ENCODE data around the gene OR13J1.
"Not testable (repeated sequence)": the region's sequence is repeated elsewhere in the genome, so short reads cannot be mapped to it uniquely, and the experiment has no call there.

Gene OR13J1

DNA sequence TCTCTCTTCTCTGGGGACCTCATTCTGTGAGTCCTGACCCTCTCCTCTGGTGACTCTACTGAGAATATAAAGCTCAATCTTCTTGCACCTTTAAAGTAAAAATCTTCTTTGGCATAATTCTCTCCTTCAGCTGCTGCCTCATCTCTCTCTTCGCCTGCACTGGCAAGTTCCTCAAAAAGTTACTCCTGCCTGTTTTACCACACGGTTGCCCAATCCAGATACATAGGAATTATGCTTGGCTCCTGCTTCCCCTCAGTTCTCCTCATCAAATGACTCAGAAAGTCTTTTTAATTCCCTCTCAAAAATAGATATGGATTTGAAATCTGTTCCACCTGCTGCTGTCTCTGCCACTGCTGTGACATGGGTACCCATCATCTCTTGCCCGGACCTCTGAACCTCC is 21.4 kb upstream of the OR13J1 start:
- DNase-seq (ENCODE audit: insufficient read length, low spot score) (no peak), FAIRE-seq (no peak)
- no peak for TF ChIP-seq POLR2A (IDR thresholded peaks at IDR 0.05; ENCODE audit: low read depth, low read length)

DNA sequence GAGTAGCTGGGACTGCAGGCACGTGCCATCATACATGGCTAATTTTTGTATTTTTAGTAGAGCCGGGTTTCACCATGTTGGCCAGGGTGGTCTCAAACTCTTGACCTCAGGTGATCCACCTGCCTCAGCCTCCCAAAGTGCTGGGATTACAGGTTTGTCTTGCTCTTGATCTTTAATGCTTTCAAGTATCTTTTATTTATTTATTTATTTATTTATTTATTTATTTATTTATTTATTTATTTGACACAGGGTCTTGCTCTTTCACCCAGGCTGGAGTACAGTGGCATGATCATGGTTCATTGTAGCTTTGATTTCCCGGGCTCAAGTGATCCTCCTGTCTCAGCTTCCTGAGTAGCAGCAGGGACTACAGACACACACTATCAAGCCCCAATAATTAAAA is 14.7 kb upstream of the OR13J1 start:
- FAIRE-seq = not testable (repeated sequence)

DNA sequence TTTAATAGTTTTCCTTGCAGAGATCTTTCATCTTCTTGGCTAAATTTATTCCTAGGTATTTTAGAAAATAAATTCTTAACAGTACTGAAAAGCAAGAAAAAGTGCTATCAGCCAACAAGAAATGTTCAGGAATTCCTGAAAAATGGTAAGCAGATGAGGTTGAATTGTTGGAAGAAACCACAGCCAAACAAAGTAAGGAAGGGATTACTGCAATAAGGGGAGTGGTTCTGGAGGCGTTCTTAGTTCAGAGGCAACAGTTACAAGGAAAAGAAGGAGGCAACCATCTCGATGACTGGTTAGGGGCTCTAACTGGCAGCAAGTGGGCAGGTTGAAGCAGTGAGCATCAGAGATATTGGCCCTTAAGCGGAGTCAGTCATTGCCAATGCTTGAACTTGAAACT is 12.8 kb upstream of the OR13J1 start:
- no peak for TF ChIP-seq POLR2A (IDR thresholded peaks at IDR 0.05; ENCODE audit: low read depth, low read length)
- DNase-seq (ENCODE audit: insufficient read length, low spot score) (no peak), FAIRE-seq (no peak)

More for the DNA sequence above, 14.7 kb upstream of the OR13J1 start:
- DNase-seq (ENCODE audit: insufficient read length, low spot score) = not testable (repeated sequence)

DNA sequence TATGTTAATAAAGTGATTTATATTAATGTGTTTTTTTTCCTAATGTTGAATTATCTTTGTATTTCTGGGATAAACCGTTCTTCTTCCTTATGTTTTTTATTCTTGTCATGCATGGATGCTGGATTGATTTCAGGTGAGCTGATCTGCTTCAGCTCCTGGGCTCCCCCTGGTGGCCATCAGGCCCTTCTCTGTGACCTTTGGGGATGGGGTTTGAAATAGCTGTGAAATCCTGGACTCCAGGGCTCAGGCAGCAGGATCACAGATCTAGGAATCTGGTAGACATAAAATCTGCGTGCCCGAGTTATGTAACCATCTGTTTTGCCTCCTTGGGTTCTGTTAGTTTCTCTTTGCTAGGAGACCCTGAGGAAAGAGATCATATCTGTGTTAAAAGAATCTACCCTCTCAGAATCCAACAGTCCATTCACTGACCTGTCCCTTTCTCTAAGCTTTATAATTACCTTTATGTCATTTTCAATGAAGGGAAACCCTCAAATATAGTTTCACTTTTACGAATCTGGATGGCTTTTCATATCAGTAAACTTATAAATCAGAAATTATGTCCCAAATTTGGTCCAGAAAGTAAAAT is 12.2 kb upstream of the OR13J1 start:
- FAIRE-seq (peak; percentile 94), DNase-seq (ENCODE audit: insufficient read length, low spot score) (no peak)
- TF ChIP-seq POLR2A (IDR thresholded peaks at IDR 0.05; ENCODE audit: low read depth, low read length) = no peak

DNA sequence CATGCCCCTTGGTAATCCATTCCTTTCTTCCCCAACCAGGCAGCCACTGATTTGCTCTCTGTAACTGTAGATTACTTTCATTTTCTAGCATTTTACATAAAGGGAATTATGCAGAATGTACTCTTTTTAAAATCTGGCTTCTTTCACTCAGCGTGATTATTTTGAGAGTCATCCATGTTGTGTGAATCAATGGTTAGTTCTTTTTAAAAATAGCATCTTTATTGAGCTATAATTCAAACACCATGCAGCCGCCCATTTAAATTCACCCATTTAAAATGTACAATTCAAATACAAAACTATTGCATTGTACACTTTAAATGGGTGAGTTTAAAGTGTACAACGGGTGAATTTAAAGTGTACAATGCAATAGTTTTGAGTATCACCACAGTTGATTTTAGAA is 2.3 kb upstream of the OR13J1 start:
- DNase-seq (ENCODE audit: insufficient read length, low spot score) = no peak
- TF ChIP-seq POLR2A (IDR thresholded peaks at IDR 0.05; ENCODE audit: low read depth, low read length) = no peak
- no peak for FAIRE-seq

DNA sequence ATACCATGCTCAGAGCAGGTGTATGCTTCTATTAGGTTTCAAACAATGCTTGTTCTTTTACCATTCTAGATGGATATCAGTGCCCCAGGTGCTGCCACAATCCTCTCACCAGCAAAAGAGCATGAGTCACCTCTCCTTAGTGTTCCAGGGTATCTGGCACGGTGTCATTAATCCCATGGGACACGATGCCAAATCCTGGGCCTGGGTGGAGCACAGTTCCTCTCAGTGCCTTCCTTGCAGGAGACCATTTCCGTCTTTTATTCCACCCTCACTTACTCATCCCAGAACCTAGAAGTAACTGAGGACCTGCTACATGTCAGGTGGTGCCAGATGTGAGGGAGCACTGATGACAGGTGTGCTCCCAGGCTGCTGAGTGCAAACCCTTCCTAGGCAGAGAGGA is 1.3 kb upstream of the OR13J1 start:
- DNase-seq (ENCODE audit: insufficient read length, low spot score) (peak; percentile 40), FAIRE-seq (peak; percentile 64)
- no peak for TF ChIP-seq POLR2A (IDR thresholded peaks at IDR 0.05; ENCODE audit: low read depth, low read length)

DNA sequence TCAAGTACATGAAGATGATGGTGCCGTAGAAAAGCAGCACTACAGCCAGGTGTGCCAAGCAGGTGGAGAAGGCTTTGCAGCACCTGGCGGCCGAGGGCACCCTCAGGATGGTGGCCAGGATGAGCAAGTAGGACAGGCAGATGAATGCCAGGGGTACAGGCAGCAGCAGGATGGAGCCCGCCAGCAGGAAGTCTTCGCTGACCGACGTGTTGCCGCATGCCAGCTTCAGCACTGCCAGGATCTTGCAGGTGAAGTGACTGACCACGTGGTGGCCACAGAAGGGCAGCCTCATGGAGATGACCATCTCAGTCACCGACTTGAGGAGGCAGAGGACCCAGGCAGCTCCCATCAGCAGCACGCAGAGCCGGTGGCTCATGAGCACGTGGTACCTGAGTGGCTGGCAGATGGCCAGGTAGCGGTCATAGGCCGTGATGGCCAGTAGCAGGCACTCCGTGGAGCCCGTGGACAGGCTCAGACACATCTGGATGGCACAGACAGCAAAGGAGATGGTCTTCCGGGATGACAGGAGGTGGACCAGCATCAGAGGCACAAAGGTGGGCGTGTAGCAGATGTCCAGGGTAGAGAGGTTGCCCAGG is 482 bp downstream of the OR13J1 start:
- no peak for FAIRE-seq
- no peak for TF ChIP-seq POLR2A (IDR thresholded peaks at IDR 0.05; ENCODE audit: low read depth, low read length)
- no peak for DNase-seq (ENCODE audit: insufficient read length, low spot score)

DNA sequence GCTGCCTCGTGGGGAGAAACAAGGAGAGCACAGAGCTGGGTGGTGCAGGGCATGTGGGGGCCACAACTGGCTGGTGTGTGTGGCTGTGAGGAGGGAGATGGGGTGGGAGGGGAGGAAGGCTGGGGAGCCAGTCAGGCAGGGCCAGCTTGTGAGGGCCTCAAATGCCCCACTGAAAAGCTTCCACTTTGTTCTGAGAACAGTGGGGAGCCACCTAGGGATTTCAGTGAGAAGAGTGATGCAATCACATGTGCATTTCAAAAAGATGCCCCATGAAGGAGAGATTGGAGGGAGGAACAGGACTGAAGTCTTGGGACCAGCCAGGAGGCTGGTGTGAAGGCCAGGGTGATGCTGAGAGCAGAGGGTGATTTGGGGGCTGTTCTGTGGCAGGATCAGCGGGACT is 1.3 kb downstream of the OR13J1 start:
- FAIRE-seq = no peak
- no peak for TF ChIP-seq POLR2A (IDR thresholded peaks at IDR 0.05; ENCODE audit: low read depth, low read length)
- no peak for DNase-seq (ENCODE audit: insufficient read length, low spot score)

DNA sequence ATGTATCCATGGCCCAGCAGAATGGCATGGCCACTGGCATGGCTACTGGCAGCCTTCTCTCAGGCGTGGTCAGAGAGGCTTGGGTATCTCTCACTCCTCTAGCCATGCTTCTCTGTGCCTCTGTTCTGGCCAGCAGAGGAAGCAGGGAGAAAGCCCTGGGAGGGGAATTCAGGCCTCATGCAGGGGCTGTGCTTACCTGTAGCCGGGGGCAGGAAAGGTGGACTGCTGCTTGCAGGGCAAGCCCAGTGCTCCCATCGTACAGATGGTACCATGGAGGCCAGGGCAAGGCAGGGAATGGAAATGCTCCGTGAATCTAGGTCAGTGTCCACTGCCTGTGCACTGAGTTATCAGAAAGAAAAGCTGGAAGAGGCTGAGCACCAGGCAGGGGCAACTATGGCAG is 2.7 kb downstream of the OR13J1 start:
- DNase-seq (ENCODE audit: insufficient read length, low spot score) (no peak), FAIRE-seq (no peak)
- no peak for TF ChIP-seq POLR2A (IDR thresholded peaks at IDR 0.05; ENCODE audit: low read depth, low read length)

DNA sequence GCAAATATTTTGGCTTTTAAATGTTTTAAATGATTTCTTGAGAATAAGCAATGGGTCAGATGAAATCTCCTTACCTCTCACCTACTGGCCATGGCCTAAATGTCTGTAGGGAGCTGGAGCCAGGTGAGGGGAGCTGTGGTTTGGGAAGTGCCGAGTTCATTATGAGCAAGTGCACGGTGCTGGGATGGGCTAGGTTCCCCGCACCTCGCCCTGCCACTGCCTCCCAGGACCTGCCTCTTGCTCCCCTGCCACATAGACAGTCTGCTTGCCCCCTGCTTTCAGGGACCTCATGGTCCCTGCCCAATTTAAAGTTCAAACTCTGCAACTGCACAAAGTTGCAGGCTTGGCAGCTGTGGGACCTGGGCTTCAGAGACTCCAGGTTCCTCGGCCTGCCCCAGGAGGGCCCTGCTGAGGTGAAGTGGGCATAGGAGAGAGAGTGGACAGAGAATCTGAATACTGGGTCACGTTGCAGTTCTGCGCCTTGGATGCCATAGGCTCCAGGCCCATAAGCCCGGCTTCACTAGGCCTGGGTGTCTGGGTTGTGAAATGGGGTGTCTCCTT is 5.4 kb downstream of the OR13J1 start:
- FAIRE-seq (no peak), DNase-seq (ENCODE audit: insufficient read length, low spot score) (no peak)
- TF ChIP-seq POLR2A (IDR thresholded peaks at IDR 0.05; ENCODE audit: low read depth, low read length) = no peak

DNA sequence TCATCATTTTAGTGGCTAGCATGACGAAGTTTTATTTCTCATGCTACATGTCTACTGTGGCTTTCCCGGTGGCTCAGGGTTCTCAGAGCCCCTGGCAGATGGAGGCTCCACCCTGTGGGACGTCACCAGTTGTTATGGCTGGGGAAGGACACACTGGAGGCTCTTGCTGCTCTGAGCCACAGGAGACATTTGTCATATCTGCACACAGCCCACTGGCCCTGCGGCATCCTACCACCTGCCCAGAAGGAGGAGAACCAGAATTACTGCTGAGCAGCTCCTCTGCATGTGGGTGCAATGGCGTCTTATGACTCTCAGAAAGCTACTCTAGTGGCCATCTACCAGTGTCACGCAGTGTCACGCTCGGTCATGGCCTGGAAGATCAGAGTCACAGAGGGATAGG is 6.6 kb downstream of the OR13J1 start:
- no peak for FAIRE-seq

DNA sequence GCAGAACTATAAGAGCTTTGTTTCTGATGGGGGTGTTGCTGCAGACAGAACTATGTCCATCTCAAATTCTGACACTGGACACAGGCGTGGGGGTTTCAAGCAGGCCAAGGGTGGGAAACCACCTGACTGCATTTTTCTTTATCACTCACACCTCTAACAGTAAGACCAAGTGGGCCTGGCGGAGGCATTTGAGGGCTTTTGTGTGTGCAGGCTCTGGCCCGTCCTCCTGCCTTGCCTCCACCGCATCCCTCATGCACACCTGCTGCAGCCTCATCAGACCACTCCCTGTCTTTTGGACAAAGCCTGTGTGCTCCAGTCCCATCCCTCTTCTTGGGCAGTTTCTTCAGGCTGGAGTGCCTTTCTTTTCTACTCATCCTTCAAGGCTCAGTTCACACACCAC is 7.9 kb downstream of the OR13J1 start:
- FAIRE-seq (no peak), DNase-seq (ENCODE audit: insufficient read length, low spot score) (no peak)
- TF ChIP-seq POLR2A (IDR thresholded peaks at IDR 0.05; ENCODE audit: low read depth, low read length) = no peak

More for the DNA sequence above, 6.6 kb downstream of the OR13J1 start:
- TF ChIP-seq POLR2A (IDR thresholded peaks at IDR 0.05; ENCODE audit: low read depth, low read length) = no peak
- no peak for DNase-seq (ENCODE audit: insufficient read length, low spot score)

DNA sequence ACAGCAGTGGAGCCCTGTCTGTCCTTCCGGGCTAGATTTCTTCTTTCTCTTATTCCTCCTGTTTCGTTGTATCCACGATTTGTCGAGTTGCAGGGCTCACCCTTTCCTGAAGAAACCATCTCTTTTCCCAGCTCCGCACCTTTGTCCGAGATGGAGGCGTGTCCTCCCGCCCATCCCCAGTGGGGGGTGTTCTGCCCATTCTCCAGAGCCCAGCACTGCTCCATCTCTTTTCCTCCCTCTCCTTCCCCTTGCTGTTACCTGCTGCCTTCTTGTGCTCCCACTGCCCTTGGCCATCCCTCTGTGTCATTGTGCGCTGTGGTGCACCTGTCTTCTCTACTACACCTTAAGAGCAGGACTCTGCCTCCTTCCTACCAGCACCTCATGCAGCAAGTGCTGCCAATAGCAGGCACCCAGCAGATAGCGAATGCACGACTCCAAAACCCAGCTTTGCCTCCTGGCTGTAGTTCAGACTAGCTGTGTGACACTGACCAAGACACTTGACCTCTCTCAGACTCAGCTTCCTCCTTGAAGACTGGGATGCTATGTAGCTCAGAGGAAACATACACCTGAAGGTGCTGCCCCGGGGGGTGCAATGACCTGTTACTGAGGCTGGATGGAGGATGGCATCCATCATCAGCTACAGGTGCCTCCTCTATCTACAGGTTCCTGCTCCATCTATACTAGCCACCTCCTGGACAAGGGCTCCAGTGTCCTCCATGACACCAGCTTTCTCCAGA is 8.9 kb downstream of the OR13J1 start:
- TF ChIP-seq POLR2A (IDR thresholded peaks at IDR 0.05; ENCODE audit: low read depth, low read length) = no peak
- DNase-seq (ENCODE audit: insufficient read length, low spot score) (no peak), FAIRE-seq (no peak)

DNA sequence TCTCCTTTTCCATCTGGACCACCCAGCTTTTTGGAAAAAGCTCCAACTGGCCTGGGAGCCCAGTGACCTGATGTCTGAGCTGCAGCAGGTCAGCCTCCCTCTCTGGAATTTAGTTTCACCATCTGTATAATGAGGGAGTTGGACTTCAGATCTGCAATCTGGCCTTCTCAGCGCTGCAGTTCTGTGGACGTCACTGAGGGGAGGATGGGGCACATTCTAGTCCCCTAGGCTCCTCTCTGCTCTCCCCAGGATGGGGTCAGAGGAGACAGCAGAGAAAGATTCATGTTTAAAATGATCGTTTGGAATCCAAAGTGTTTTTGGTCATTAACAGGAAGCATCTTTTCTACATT is 10.2 kb downstream of the OR13J1 start:
- no peak for DNase-seq (ENCODE audit: insufficient read length, low spot score)
- FAIRE-seq = no peak
- TF ChIP-seq POLR2A (IDR thresholded peaks at IDR 0.05; ENCODE audit: low read depth, low read length) = no peak

Measured in H54 (cell line).